ENCODE results near the gene GSN.

Gene GSN

GRCh38 chr9:121298016-121298538, 30.1 kb downstream of the GSN start:
- Mint-ChIP-seq H3K9me3 (no peaks in the 10 kb centered on the region), H3K4me1 (peaks cover 19% of the 10 kb centered on the region), H3K27me3 (peaks cover 28% of the 10 kb centered on the region), H3K36me3 (ENCODE audit: insufficient read depth) (no peaks in the 10 kb centered on the region), H3K27ac (ENCODE audit: low read depth) (no peak overlapping the region), H3K4me3 (peak overlapping the region; percentile 66)
- DNase-seq (ENCODE audit: low spot score in 2 of 2) (no peak), ATAC-seq (replicated peaks; ENCODE audit: extremely low read depth, poor library complexity, severe bottlenecking) (no peak)

- H3K27ac Mint-ChIP-seq (ENCODE audit: low read depth) = no peak overlapping the region
- no peak for DNase-seq (ENCODE audit: low spot score in 2 of 2)
- H3K36me3 Mint-ChIP-seq (ENCODE audit: insufficient read depth) = no peaks in the 10 kb centered on the region
- no peaks in the 10 kb centered on the region for H3K9me3 Mint-ChIP-seq
- peak overlapping the region; percentile 66 for H3K4me3 Mint-ChIP-seq
- peaks cover 19% of the 10 kb centered on the region for H3K4me1 Mint-ChIP-seq
- no peak for ATAC-seq (replicated peaks; ENCODE audit: extremely low read depth, poor library complexity, severe bottlenecking)
- H3K27me3 Mint-ChIP-seq = peaks cover 28% of the 10 kb centered on the region
Measured at GRCh38 chr9:121298689-121299466, 30.9 kb downstream of the GSN start.

GRCh38 chr9:121299467-121300282, 31.7 kb downstream of the GSN start:
- DNase-seq (ENCODE audit: low spot score in 2 of 2) (no peak), ATAC-seq (replicated peaks; ENCODE audit: extremely low read depth, poor library complexity, severe bottlenecking) (peak; percentile 32)
- Mint-ChIP-seq H3K27me3 (peaks cover 28% of the 10 kb centered on the region), H3K4me1 (peaks cover 19% of the 10 kb centered on the region), H3K9me3 (no peaks in the 10 kb centered on the region), H3K4me3 (peak overlapping the region; percentile 66), H3K27ac (ENCODE audit: low read depth) (no peak overlapping the region), H3K36me3 (ENCODE audit: insufficient read depth) (no peaks in the 10 kb centered on the region)

- H3K36me3 Mint-ChIP-seq (ENCODE audit: insufficient read depth) = no peaks in the 10 kb centered on the region
- no peaks in the 10 kb centered on the region for H3K9me3 Mint-ChIP-seq
- ATAC-seq (replicated peaks; ENCODE audit: extremely low read depth, poor library complexity, severe bottlenecking) (no peak), DNase-seq (ENCODE audit: low spot score in 2 of 2) (no peak)
- no peak overlapping the region for H3K27ac Mint-ChIP-seq (ENCODE audit: low read depth)
- peak overlapping the region; percentile 55 for H3K4me3 Mint-ChIP-seq
- H3K4me1 Mint-ChIP-seq = peaks cover 19% of the 10 kb centered on the region
- H3K27me3 Mint-ChIP-seq = peaks cover 28% of the 10 kb centered on the region
Measured at GRCh38 chr9:121300283-121301119, 32.5 kb downstream of the GSN start.

- H3K27me3 Mint-ChIP-seq = peaks cover 28% of the 10 kb centered on the region
- DNase-seq (ENCODE audit: low spot score in 2 of 2) (no peak), ATAC-seq (replicated peaks; ENCODE audit: extremely low read depth, poor library complexity, severe bottlenecking) (no peak)
- H3K4me3 Mint-ChIP-seq = no peak overlapping the region
- H3K4me1 Mint-ChIP-seq = peaks cover 19% of the 10 kb centered on the region
- no peaks in the 10 kb centered on the region for H3K36me3 Mint-ChIP-seq (ENCODE audit: insufficient read depth)
- H3K27ac Mint-ChIP-seq (ENCODE audit: low read depth) = no peak overlapping the region
- no peaks in the 10 kb centered on the region for H3K9me3 Mint-ChIP-seq
Measured at GRCh38 chr9:121301881-121302286, 33.9 kb downstream of the GSN start.

- no peak overlapping the region for H3K4me3 Mint-ChIP-seq
- H3K4me1 Mint-ChIP-seq = peaks cover 19% of the 10 kb centered on the region
- peaks cover 28% of the 10 kb centered on the region for H3K27me3 Mint-ChIP-seq
- no peaks in the 10 kb centered on the region for H3K36me3 Mint-ChIP-seq (ENCODE audit: insufficient read depth)
- no peak for ATAC-seq (replicated peaks; ENCODE audit: extremely low read depth, poor library complexity, severe bottlenecking)
- no peak overlapping the region for H3K27ac Mint-ChIP-seq (ENCODE audit: low read depth)
- DNase-seq (ENCODE audit: low spot score in 2 of 2) = no peak
- no peaks in the 10 kb centered on the region for H3K9me3 Mint-ChIP-seq
Measured at GRCh38 chr9:121302341-121302740, 34.4 kb downstream of the GSN start.

GRCh38 chr9:121302786-121303185, 34.8 kb downstream of the GSN start:
- no peak overlapping the region for H3K4me3 Mint-ChIP-seq
- H3K9me3 Mint-ChIP-seq = no peaks in the 10 kb centered on the region
- no peak for ATAC-seq (replicated peaks; ENCODE audit: extremely low read depth, poor library complexity, severe bottlenecking)
- H3K27me3 Mint-ChIP-seq = peaks cover 28% of the 10 kb centered on the region
- H3K4me1 Mint-ChIP-seq = peaks cover 19% of the 10 kb centered on the region
- H3K27ac Mint-ChIP-seq (ENCODE audit: low read depth) = no peak overlapping the region
- no peaks in the 10 kb centered on the region for H3K36me3 Mint-ChIP-seq (ENCODE audit: insufficient read depth)
- no peak for DNase-seq (ENCODE audit: low spot score in 2 of 2)

- ATAC-seq (replicated peaks; ENCODE audit: extremely low read depth, poor library complexity, severe bottlenecking) (no peak), DNase-seq (ENCODE audit: low spot score in 2 of 2) (no peak)
- Mint-ChIP-seq H3K36me3 (ENCODE audit: insufficient read depth) (peaks cover 2% of the 10 kb centered on the region), H3K27ac (ENCODE audit: low read depth) (no peak overlapping the region), H3K9me3 (no peaks in the 10 kb centered on the region), H3K4me1 (peaks cover 11% of the 10 kb centered on the region), H3K27me3 (peaks cover 19% of the 10 kb centered on the region), H3K4me3 (no peak overlapping the region)
Measured at GRCh38 chr9:121303456-121304451, 35.8 kb downstream of the GSN start.

GRCh38 chr9:121304707-121305106, 36.7 kb downstream of the GSN start:
- peaks cover 6% of the 10 kb centered on the region for H3K4me1 Mint-ChIP-seq
- DNase-seq (ENCODE audit: low spot score in 2 of 2) (no peak), ATAC-seq (replicated peaks; ENCODE audit: extremely low read depth, poor library complexity, severe bottlenecking) (no peak)
- peaks cover 13% of the 10 kb centered on the region for H3K27me3 Mint-ChIP-seq
- H3K4me3 Mint-ChIP-seq = no peak overlapping the region
- H3K27ac Mint-ChIP-seq (ENCODE audit: low read depth) = no peak overlapping the region
- H3K9me3 Mint-ChIP-seq = no peaks in the 10 kb centered on the region
- H3K36me3 Mint-ChIP-seq (ENCODE audit: insufficient read depth) = peaks cover 2% of the 10 kb centered on the region

GRCh38 chr9:121305269-121305994, 37.5 kb downstream of the GSN start:
- Mint-ChIP-seq H3K4me1 (peaks cover under 1% of the 10 kb centered on the region), H3K27ac (ENCODE audit: low read depth) (no peak overlapping the region), H3K9me3 (no peaks in the 10 kb centered on the region), H3K27me3 (peaks cover 6% of the 10 kb centered on the region), H3K36me3 (ENCODE audit: insufficient read depth) (peaks cover 2% of the 10 kb centered on the region), H3K4me3 (no peak overlapping the region)
- ATAC-seq (replicated peaks; ENCODE audit: extremely low read depth, poor library complexity, severe bottlenecking) = no peak
- DNase-seq (ENCODE audit: low spot score in 2 of 2) = no peak

- H3K27me3 Mint-ChIP-seq = no peaks in the 10 kb centered on the region
- ATAC-seq (replicated peaks; ENCODE audit: extremely low read depth, poor library complexity, severe bottlenecking) = no peak
- H3K9me3 Mint-ChIP-seq = no peaks in the 10 kb centered on the region
- peaks cover 4% of the 10 kb centered on the region for H3K36me3 Mint-ChIP-seq (ENCODE audit: insufficient read depth)
- no peak overlapping the region for H3K27ac Mint-ChIP-seq (ENCODE audit: low read depth)
- H3K4me1 Mint-ChIP-seq = no peaks in the 10 kb centered on the region
- no peak for DNase-seq (ENCODE audit: low spot score in 2 of 2)
- no peak overlapping the region for H3K4me3 Mint-ChIP-seq
Measured at GRCh38 chr9:121307976-121308375, 40.0 kb downstream of the GSN start.
